Astrocyte (in vitro differentiated cells and primary cell): ENCODE results near the gene ERMP1. TPM values are rescaled to one million over a fixed set of nuclear protein-coding genes. Genes with fewer than 3 reads are reported as not detected.

Experiments
- DNase-seq: peaks from one replicate; pipeline ENCODE4 v3.0.0-alpha.2; 2010; ENCODE audit warnings: low read depth
- FAIRE-seq: peaks from 2 replicates; lab custom pipeline; 2011; peaks lifted over from hg19 to GRCh38; lab: Jason Lieb, UNC
- H2AFZ ChIP-seq: 2 replicates; pipeline ENCODE4 v1.6.0; 2012; ENCODE audit warnings: low read depth, low read length, inconsistent platforms
- H3K27ac ChIP-seq: 2 replicates; pipeline ENCODE4 v1.5.1; 2011; ENCODE audit warnings: low read depth, low read length, inconsistent platforms
- H3K27me3 ChIP-seq: 2 replicates; pipeline ENCODE4 v1.6.0; 2011; ENCODE audit warnings: low read length, inconsistent platforms; ENCODE audit not compliant: insufficient read depth
- H3K36me3 ChIP-seq: 2 replicates; pipeline ENCODE4 v1.5.1; 2011; ENCODE audit warnings: low read length, inconsistent platforms; ENCODE audit not compliant: insufficient read depth
- H3K4me1 ChIP-seq: 2 replicates; pipeline ENCODE4 v1.5.1; 2011; ENCODE audit warnings: low read length, inconsistent platforms; ENCODE audit not compliant: insufficient read depth
- H3K4me2 ChIP-seq: 2 replicates; pipeline ENCODE4 v1.6.0; 2012; ENCODE audit warnings: low read length, inconsistent platforms
- H3K4me3 ChIP-seq: 2 replicates; pipeline ENCODE4 v1.5.1; 2011; ENCODE audit warnings: low read depth, mild to moderate bottlenecking, low read length, inconsistent platforms; ENCODE audit not compliant: insufficient read depth
- H3K79me2 ChIP-seq: 2 replicates; pipeline ENCODE4 v1.6.0; 2012; ENCODE audit warnings: mild to moderate bottlenecking, low read length, inconsistent platforms; ENCODE audit not compliant: insufficient read depth
- H3K9ac ChIP-seq: 2 replicates; pipeline ENCODE4 v1.6.0; 2012; ENCODE audit warnings: mild to moderate bottlenecking, low read length, inconsistent platforms
- H3K9me3 ChIP-seq: 2 replicates; pipeline ENCODE4 v1.5.1; 2012; ENCODE audit warnings: low read depth, mild to moderate bottlenecking, low read length, inconsistent platforms; ENCODE audit not compliant: insufficient read depth
- H4K20me1 ChIP-seq: 2 replicates; pipeline ENCODE4 v1.6.0; 2012; ENCODE audit warnings: low read length, inconsistent platforms; ENCODE audit not compliant: insufficient read depth
- H3K27ac Mint-ChIP-seq: one replicate; pipeline ENCODE4 v1.8.0; 2021; ENCODE audit warnings: mild to moderate bottlenecking, mixed read lengths; ENCODE audit not compliant: unreplicated experiment
- H3K27me3 Mint-ChIP-seq: one replicate; pipeline ENCODE4 v1.8.0; 2021; ENCODE audit warnings: low read depth, mixed read lengths; ENCODE audit not compliant: unreplicated experiment
- H3K36me3 Mint-ChIP-seq: one replicate; pipeline ENCODE4 v1.8.0; 2021; ENCODE audit warnings: low read depth, mixed read lengths; ENCODE audit not compliant: unreplicated experiment
- H3K4me1 Mint-ChIP-seq: one replicate; pipeline ENCODE4 v1.8.0; 2021; ENCODE audit warnings: low read depth, mixed read lengths; ENCODE audit not compliant: unreplicated experiment
- H3K4me3 Mint-ChIP-seq: one replicate; pipeline ENCODE4 v1.8.0; 2021; ENCODE audit warnings: mild to moderate bottlenecking, moderate library complexity, mixed read lengths; ENCODE audit not compliant: unreplicated experiment
- H3K9me3 Mint-ChIP-seq: one replicate; pipeline ENCODE4 v1.8.0; 2021; ENCODE audit warnings: mild to moderate bottlenecking, mixed read lengths; ENCODE audit not compliant: unreplicated experiment
- CTCF ChIP-seq: IDR thresholded peaks from 2 replicates; pipeline ENCODE4 v1.5.1; 2011; ENCODE audit warnings: low read depth, mild to moderate bottlenecking, inconsistent platforms, low read length, moderate library complexity; ENCODE audit not compliant: insufficient read depth
- EZH2 ChIP-seq: IDR thresholded peaks from 2 replicates; pipeline ENCODE4 v1.6.1; 2012; ENCODE audit warnings: mild to moderate bottlenecking, low read length, inconsistent platforms; ENCODE audit not compliant: insufficient read depth
- total RNA-seq: library from RNA; stranded (reverse); gene quantifications from 2 replicates; pipeline ENCODE4 v1.2.1, GENCODE V29; 2021

The ERMP1 gene
- total RNA-seq, 1 donor from 2014 or later, result 8.8 TPM

GRCh38 chr9:5850724-5851122 is 17.8 kb upstream of the ERMP1 start:
- peaks cover 4% of the 10 kb centered on the region for H3K27me3 Mint-ChIP-seq
- H3K4me3 ChIP-seq, result no peak overlapping the region
- H3K4me3 Mint-ChIP-seq, result no peak overlapping the region
- no peaks in the 10 kb centered on the region for H3K36me3 ChIP-seq
- TF ChIP-seq EZH2 (no peak), CTCF (no peak)
- no peak overlapping the region for H2AFZ ChIP-seq
- DNase-seq (no peak), FAIRE-seq (no peak)
- H3K9me3 Mint-ChIP-seq, result no peaks in the 10 kb centered on the region
- no peak overlapping the region for H3K27ac ChIP-seq
- no peak overlapping the region for H3K9ac ChIP-seq
- H4K20me1 ChIP-seq, result peaks cover 4% of the 10 kb centered on the region
- H3K4me1 Mint-ChIP-seq, result peaks cover 15% of the 10 kb centered on the region
- H3K27me3 ChIP-seq, result peaks cover 75% of the 10 kb centered on the region
- no peaks in the 10 kb centered on the region for H3K79me2 ChIP-seq
- H3K9me3 ChIP-seq, result no peaks in the 10 kb centered on the region
- no peak overlapping the region for H3K4me2 ChIP-seq
- no peaks in the 10 kb centered on the region for H3K36me3 Mint-ChIP-seq
- no peak overlapping the region for H3K27ac Mint-ChIP-seq
- H3K4me1 ChIP-seq, result no peaks in the 10 kb centered on the region

DNA sequence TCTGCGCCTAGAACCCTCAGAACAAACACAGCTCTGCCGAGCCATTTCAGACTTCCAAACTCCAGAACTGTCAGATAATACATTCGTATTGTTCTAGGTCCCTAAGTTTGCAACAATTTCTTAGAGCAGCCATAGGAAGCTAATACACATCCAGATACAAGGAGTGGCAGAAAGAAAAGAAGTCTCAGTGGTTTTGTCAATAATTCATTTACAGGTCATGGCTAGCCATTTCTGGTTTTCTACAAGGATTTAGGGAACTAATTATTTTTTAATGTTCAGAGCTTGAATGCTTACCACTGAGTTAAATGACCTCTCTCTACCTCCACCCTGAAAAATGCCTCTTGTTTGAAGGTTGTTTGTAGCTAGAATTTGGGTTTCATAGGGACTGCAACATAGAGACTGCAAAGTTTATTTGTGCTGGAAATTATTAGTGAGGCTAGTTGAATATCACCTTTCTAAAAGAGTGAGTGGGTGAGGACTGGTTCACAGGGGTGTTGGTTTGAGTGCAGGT is 15.5 kb upstream of the ERMP1 start:
- no peak overlapping the region for H3K9ac ChIP-seq
- peaks cover 13% of the 10 kb centered on the region for H3K4me1 ChIP-seq

More for the DNA sequence above, 15.5 kb upstream of the ERMP1 start:
- peaks cover 4% of the 10 kb centered on the region for H3K27me3 Mint-ChIP-seq
- H3K4me3 Mint-ChIP-seq, result no peak overlapping the region
- Histone ChIP-seq H3K27me3 (peaks cover 65% of the 10 kb centered on the region), H3K27ac (no peak overlapping the region), H2AFZ (no peak overlapping the region), H4K20me1 (peaks cover 15% of the 10 kb centered on the region), H3K4me3 (no peak overlapping the region), H3K36me3 (no peaks in the 10 kb centered on the region), H3K79me2 (no peaks in the 10 kb centered on the region), H3K4me2 (no peak overlapping the region), H3K9me3 (no peaks in the 10 kb centered on the region)
- DNase-seq, result no peak
- peaks cover 35% of the 10 kb centered on the region for H3K4me1 Mint-ChIP-seq
- H3K27ac Mint-ChIP-seq, result no peak overlapping the region
- H3K36me3 Mint-ChIP-seq, result no peaks in the 10 kb centered on the region
- TF ChIP-seq EZH2 (no peak), CTCF (no peak)
- FAIRE-seq, result no peak
- no peaks in the 10 kb centered on the region for H3K9me3 Mint-ChIP-seq
